ENCODE results near the gene ELOVL7.

The ELOVL7 gene

DNA sequence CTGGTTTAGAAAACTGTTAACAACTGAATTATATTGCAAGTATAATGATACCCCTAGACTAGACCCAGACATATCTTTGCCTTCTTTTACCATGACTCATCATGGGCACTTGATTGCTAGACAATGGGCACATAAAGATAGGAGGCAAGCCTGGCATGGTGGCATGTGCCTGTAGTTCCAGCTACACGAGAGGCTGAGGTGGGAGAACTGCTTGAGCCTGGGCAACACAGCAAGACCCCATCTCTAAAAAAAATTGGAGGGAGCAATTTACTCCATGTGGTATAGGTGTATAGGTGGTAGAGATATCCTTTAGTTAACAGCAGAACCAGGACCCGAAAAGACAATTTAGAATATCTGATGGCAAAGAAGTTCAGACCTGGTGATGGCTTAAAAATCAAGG is 51.6 kb downstream of the ELOVL7 start:
- Histone ChIP-seq H3K36me3 (ENCODE audit: insufficient read depth, low read length) (no peaks in the 10 kb centered on the region), H3K4me3 (ENCODE audit: low read length) (no peak overlapping the region), H3K4me1 (ENCODE audit: insufficient read depth, low read length) (peaks cover 11% of the 10 kb centered on the region), H3K27ac (ENCODE audit: low read depth, low read length) (no peak overlapping the region), H3K27me3 (ENCODE audit: insufficient read depth, low read length) (no peaks in the 10 kb centered on the region), H3K9me3 (ENCODE audit: insufficient read depth, low read depth, low read length) (no peaks in the 10 kb centered on the region), H3K9ac (ENCODE audit: low read depth, low read length) (no peak overlapping the region)
- WGBS = 87% methylated on average over 2 of the region's 2 CpGs

DNA sequence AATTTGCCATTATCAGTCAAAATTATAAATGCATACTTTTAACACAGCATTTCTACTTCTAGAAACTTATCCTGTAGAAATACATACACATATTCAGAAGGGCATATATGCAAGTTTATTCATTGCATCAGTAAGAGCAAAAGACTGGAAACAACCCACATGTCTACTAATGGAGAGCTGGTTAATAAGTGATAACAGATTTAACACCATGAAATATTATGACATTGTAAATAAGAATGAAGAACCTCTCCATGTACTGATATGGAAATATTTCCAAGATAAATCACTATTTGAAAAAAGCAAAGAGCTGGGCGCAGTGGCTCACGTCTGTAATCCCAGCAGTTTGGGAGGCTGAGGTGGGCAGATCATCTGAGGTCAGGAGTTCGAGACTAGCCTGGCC is 54.5 kb downstream of the ELOVL7 start:
- Histone ChIP-seq H3K36me3 (ENCODE audit: insufficient read depth, low read length) (no peaks in the 10 kb centered on the region), H3K9me3 (ENCODE audit: insufficient read depth, low read depth, low read length) (no peaks in the 10 kb centered on the region), H3K4me3 (ENCODE audit: low read length) (no peak overlapping the region), H3K9ac (ENCODE audit: low read depth, low read length) (no peak overlapping the region), H3K27ac (ENCODE audit: low read depth, low read length) (no peak overlapping the region), H3K27me3 (ENCODE audit: insufficient read depth, low read length) (no peaks in the 10 kb centered on the region), H3K4me1 (ENCODE audit: insufficient read depth, low read length) (no peaks in the 10 kb centered on the region)
- WGBS = 98% methylated on average over 3 of the region's 3 CpGs

DNA sequence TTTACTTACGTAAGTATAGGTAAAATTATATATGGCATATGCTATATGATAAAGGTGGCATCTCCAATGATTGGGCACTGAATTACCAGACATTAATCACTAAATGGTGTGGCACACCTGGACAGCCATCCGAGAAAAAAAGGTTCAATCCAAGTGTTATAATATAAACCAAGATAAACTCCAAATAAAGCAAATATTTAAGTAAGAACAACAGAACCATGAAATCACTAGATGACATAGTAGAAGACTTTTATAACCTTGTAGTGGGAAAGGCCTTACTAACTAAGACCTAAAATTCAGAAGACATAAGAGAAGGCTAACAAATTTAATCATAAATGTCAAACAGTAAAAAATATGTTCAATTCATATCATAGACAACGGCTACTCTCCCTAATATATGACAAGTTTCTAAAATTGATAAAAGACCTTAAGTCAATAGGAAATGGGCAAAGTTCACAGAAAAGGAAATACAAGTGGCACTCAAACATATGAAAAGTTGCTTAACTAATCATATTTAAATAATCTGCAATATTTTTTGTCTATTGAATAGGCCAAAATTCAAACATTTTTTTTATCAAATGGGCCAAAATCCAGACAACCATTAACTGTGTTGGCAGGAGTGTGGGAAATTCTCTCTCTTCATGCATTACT is 55.1 kb downstream of the ELOVL7 start:
- Histone ChIP-seq H3K27ac (ENCODE audit: low read depth, low read length) (no peak overlapping the region), H3K4me1 (ENCODE audit: insufficient read depth, low read length) (no peaks in the 10 kb centered on the region)
- 100% methylated on average over 1 of the region's 3 CpGs for WGBS

DNA sequence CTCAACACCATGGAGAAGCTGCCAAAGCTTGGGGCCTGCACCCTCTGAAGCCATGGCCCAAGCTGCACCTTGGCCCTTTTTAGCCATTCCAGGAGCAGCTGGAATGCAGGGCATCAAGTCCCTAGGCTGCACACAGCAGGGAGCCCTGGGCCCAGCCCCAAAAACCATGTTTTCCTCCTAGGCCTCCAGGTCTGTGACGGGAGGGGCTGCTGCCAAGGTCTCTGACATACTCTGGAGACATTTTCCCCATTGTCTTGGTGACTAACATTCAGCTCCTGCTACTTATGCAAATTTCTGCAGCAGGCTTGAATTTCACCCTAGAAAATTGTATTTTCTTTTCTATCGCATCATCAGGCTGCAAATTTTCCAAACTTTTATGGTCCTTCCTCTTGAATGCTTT is 64.6 kb downstream of the ELOVL7 start:
- WGBS = 61% methylated on average over 2 of the region's 2 CpGs
- no peak overlapping the region; the same call in 1 of the 2 replicates for H3K27ac ChIP-seq (ENCODE audit: low read depth, low read length)
- H3K27me3 ChIP-seq (ENCODE audit: insufficient read depth, low read length) = no peaks in the 10 kb centered on the region
- H3K36me3 ChIP-seq (ENCODE audit: insufficient read depth, low read length) = no peaks in the 10 kb centered on the region
- no peak overlapping the region for H3K9ac ChIP-seq (ENCODE audit: low read depth, low read length)
- no peak overlapping the region for H3K4me3 ChIP-seq (ENCODE audit: low read length)
- peaks cover 10% of the 10 kb centered on the region; the same call in 1 of the 2 replicates for H3K4me1 ChIP-seq (ENCODE audit: insufficient read depth, low read length)
- H3K9me3 ChIP-seq (ENCODE audit: insufficient read depth, low read depth, low read length) = no peaks in the 10 kb centered on the region

More for the DNA sequence above, 55.1 kb downstream of the ELOVL7 start:
- no peaks in the 10 kb centered on the region for H3K27me3 ChIP-seq (ENCODE audit: insufficient read depth, low read length)
- no peak overlapping the region for H3K9ac ChIP-seq (ENCODE audit: low read depth, low read length)
- no peaks in the 10 kb centered on the region for H3K9me3 ChIP-seq (ENCODE audit: insufficient read depth, low read depth, low read length)
- no peaks in the 10 kb centered on the region for H3K36me3 ChIP-seq (ENCODE audit: insufficient read depth, low read length)
- no peak overlapping the region for H3K4me3 ChIP-seq (ENCODE audit: low read length)

DNA sequence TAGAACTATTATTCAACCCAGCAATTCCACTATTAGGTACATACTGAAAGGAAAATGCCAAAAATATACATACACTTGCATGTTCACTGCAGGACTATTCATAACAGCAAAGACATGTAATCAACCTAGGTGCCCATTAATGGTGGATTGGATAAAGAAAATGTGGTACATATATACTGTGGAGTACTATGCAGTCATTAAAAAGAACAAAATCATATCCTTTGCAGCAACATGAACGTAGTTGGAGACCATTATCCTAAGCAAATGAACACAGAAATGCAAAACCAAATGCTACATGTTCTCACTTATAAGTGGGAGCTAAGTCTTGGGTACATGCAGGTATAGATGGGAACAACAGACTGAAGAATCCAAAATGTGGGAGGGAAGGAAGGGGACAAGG is 67.7 kb downstream of the ELOVL7 start:
- no peak overlapping the region for H3K4me3 ChIP-seq (ENCODE audit: low read length)
- no peaks in the 10 kb centered on the region for H3K27me3 ChIP-seq (ENCODE audit: insufficient read depth, low read length)
- H3K36me3 ChIP-seq (ENCODE audit: insufficient read depth, low read length) = no peaks in the 10 kb centered on the region
- WGBS = no CpG with 5 or more reads among the region's 1 CpG
- H3K9ac ChIP-seq (ENCODE audit: low read depth, low read length) = no peak overlapping the region
- H3K9me3 ChIP-seq (ENCODE audit: insufficient read depth, low read depth, low read length) = no peaks in the 10 kb centered on the region
- peaks cover 10% of the 10 kb centered on the region; the same call in 1 of the 2 replicates for H3K4me1 ChIP-seq (ENCODE audit: insufficient read depth, low read length)
- H3K27ac ChIP-seq (ENCODE audit: low read depth, low read length) = no peak overlapping the region

DNA sequence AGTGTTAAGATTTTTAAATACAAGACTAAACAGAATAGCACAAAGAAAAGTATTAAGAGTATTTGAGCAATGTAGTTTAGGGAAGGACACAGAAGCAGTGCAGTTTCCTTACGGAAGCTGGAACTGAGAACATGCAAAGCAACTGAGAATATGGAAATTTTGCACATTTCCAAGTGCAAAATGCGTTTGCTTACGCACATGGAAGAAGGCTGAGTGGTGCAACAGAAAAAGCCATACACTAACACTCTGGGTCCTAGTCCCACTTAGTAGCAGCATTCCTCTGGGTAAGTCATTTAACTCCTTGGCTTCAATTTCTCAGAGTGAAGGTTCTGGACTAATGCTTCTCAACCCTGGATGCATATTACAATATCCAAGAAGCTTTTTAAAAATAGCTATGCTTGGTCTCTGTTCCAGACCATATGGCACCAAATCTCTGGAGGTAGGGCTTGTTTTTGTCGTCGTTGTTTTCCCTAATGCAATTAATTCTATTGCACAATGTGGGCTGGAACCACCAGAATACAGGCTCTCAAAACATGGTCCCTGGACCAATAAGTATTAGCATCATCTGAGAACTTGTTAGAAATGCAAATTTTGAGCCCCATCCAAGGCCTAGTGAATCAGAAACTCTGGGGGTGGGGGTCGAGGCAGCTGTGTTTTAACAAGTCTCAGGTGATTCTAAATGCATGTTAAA is 78.9 kb downstream of the ELOVL7 start:
- Histone ChIP-seq H3K4me1 (ENCODE audit: insufficient read depth, low read length) (no peaks in the 10 kb centered on the region), H3K27ac (ENCODE audit: low read depth, low read length) (no peak overlapping the region), H3K36me3 (ENCODE audit: insufficient read depth, low read length) (no peaks in the 10 kb centered on the region), H3K27me3 (ENCODE audit: insufficient read depth, low read length) (no peaks in the 10 kb centered on the region), H3K4me3 (ENCODE audit: low read length) (no peak overlapping the region), H3K9ac (ENCODE audit: low read depth, low read length) (no peak overlapping the region), H3K9me3 (ENCODE audit: insufficient read depth, low read depth, low read length) (no peaks in the 10 kb centered on the region)
- 83% methylated on average over 6 of the region's 6 CpGs for WGBS

DNA sequence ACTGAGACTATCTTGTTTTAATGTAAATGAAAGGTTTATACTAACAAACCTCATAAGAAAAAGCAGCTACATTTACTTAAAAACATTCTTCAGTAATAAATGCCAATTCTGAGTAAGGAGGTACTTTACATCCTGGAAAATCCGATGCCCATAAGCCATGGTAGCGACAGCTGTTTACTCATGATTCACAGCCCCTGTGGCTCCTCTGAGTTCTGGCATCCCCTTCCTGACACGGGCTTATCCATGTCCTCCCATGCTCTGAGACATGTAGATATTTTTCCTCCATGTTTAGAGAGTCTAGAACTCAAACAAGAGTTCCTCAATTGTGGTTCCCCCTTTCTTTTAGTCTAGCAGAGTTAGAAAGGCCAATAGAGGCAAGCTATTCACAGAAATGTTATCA is 81.0 kb downstream of the ELOVL7 start:
- Histone ChIP-seq H3K9me3 (ENCODE audit: insufficient read depth, low read depth, low read length) (no peaks in the 10 kb centered on the region), H3K27ac (ENCODE audit: low read depth, low read length) (no peak overlapping the region), H3K27me3 (ENCODE audit: insufficient read depth, low read length) (no peaks in the 10 kb centered on the region), H3K9ac (ENCODE audit: low read depth, low read length) (no peak overlapping the region), H3K4me1 (ENCODE audit: insufficient read depth, low read length) (no peaks in the 10 kb centered on the region), H3K36me3 (ENCODE audit: insufficient read depth, low read length) (no peaks in the 10 kb centered on the region), H3K4me3 (ENCODE audit: low read length) (no peak overlapping the region)
- 90% methylated on average over 3 of the region's 3 CpGs for WGBS

DNA sequence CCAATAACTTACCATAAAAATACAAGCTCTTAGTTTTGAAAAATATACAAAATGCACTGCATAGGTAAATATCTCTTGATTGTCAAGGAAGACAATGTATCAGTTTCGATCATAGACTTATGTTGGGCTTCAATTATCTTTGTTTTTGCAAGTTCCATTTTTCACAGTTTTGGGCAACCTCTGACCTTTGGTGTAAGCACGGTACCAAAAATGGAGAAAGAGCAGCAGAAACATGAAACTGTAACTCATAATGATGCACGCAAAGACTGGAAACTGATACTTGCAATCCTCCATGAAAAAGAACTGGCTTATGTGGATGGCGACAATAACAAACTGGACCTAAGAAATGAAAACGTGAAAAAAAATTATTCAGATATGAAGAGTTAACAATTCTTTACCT is 89.6 kb downstream of the ELOVL7 start:
- H3K27ac ChIP-seq (ENCODE audit: low read depth, low read length) = no peak overlapping the region
- H3K9me3 ChIP-seq (ENCODE audit: insufficient read depth, low read depth, low read length) = no peaks in the 10 kb centered on the region
- no peaks in the 10 kb centered on the region for H3K36me3 ChIP-seq (ENCODE audit: insufficient read depth, low read length)
- no peaks in the 10 kb centered on the region for H3K4me1 ChIP-seq (ENCODE audit: insufficient read depth, low read length)
- no peak overlapping the region for H3K9ac ChIP-seq (ENCODE audit: low read depth, low read length)
- WGBS = 93% methylated on average over 4 of the region's 5 CpGs
- no peak overlapping the region for H3K4me3 ChIP-seq (ENCODE audit: low read length)
- H3K27me3 ChIP-seq (ENCODE audit: insufficient read depth, low read length) = no peaks in the 10 kb centered on the region

DNA sequence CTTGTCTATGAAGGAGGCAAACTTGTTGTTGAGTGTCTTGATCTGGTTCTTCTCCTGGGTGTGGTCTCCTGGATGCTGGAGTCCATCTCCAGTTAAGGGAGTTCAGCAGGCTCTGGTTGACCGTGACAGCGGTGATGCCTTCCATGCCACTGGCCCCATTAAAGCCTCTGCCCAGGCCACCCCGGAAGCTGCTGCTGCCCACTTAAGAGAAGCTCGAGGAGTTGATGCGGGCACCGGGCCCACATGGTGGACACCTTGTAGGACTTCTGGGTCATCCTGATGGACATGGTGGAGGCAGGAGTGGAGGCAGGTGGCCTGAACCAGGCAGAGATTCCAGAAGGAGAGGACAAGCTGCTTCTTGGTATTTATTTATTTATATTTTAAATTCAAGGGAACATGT is 99.4 kb downstream of the ELOVL7 start:
- 98% methylated on average over 6 of the region's 6 CpGs for WGBS
- Histone ChIP-seq H3K9me3 (ENCODE audit: insufficient read depth, low read depth, low read length) (no peaks in the 10 kb centered on the region), H3K9ac (ENCODE audit: low read depth, low read length) (no peak overlapping the region), H3K27ac (ENCODE audit: low read depth, low read length) (no peak overlapping the region), H3K4me1 (ENCODE audit: insufficient read depth, low read length) (no peaks in the 10 kb centered on the region), H3K4me3 (ENCODE audit: low read length) (no peak overlapping the region), H3K36me3 (ENCODE audit: insufficient read depth, low read length) (no peaks in the 10 kb centered on the region), H3K27me3 (ENCODE audit: insufficient read depth, low read length) (no peaks in the 10 kb centered on the region)

DNA sequence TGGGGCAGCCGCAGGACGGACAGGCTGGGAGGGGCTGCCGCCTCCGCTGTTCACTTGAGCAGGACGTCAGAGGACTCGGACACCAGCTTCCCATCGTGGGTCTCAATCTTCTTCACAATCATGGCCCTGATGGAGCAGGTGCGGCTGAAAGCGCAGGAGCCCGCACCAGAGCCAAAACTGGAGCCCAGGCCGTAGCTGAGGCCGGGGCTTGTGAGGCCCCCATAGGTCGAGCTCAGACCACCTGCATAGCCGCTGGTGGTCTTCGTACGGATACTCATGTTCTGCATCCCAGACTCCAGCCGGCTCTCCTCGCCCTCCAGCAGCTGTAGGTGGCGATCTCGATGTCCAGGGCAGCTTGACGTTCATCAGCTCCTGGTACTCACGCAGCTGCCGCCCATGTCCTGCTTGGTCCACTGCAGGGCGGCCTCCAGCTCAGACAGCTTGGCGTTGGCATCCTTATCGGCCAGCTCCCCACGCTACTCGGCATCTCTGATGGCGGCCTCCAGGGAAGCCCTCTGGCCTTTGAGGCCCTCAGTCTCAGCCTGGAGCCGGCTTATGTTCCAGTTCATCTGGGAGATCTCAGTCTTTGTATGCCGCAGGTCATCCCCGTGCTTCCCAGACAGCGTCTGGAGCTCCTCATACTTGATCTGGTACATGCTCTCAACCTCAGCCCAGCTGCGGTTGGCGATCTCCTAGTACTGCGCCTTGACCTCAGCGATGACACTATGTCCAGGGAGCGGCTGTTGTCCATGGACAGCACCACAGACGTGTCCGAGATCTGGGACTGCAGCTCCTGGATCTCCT is 100.4 kb downstream of the ELOVL7 start:
- H3K4me1 ChIP-seq (ENCODE audit: insufficient read depth, low read length) = no peaks in the 10 kb centered on the region
- WGBS = 96% methylated on average over 40 of the region's 40 CpGs

DNA sequence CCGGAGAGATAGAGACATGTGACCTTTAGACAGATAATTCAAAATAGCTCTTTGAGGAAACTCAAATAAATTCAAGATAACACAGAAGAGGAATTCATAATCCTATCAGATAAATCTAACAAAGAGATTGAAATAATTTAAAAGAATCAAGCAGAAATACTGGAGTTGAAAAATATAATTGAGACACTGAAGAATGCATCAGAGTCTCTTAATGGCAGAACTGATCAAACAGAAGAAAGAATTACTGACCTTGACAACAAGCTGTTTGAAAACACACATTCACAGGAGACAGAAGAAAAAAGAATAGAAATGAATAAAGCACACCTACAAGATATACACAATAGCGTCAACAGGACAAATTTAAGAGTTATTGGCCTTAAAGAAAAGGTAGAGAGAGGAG is 103.7 kb downstream of the ELOVL7 start:
- H3K9ac ChIP-seq (ENCODE audit: low read depth, low read length) = no peak overlapping the region
- H3K4me3 ChIP-seq (ENCODE audit: low read length) = no peak overlapping the region
- peaks cover 16% of the 10 kb centered on the region for H3K4me1 ChIP-seq (ENCODE audit: insufficient read depth, low read length)
- no peaks in the 10 kb centered on the region for H3K27me3 ChIP-seq (ENCODE audit: insufficient read depth, low read length)
- WGBS = 100% methylated on average over 1 of the region's 2 CpGs
- H3K9me3 ChIP-seq (ENCODE audit: insufficient read depth, low read depth, low read length) = no peaks in the 10 kb centered on the region
- no peaks in the 10 kb centered on the region for H3K36me3 ChIP-seq (ENCODE audit: insufficient read depth, low read length)
- no peak overlapping the region for H3K27ac ChIP-seq (ENCODE audit: low read depth, low read length)

More for the DNA sequence above, 100.4 kb downstream of the ELOVL7 start:
- H3K4me3 ChIP-seq (ENCODE audit: low read length) = no peak overlapping the region
- H3K27ac ChIP-seq (ENCODE audit: low read depth, low read length) = no peak overlapping the region
- no peaks in the 10 kb centered on the region for H3K27me3 ChIP-seq (ENCODE audit: insufficient read depth, low read length)
- H3K36me3 ChIP-seq (ENCODE audit: insufficient read depth, low read length) = no peaks in the 10 kb centered on the region
- no peak overlapping the region for H3K9ac ChIP-seq (ENCODE audit: low read depth, low read length)
- no peaks in the 10 kb centered on the region for H3K9me3 ChIP-seq (ENCODE audit: insufficient read depth, low read depth, low read length)
